ENCODE data around the gene GCK.

GCK gene

GRCh38 chr7:44222074-44222473 lies 32.8 kb upstream of the GCK start:
- DNase-seq = no peak

DNA sequence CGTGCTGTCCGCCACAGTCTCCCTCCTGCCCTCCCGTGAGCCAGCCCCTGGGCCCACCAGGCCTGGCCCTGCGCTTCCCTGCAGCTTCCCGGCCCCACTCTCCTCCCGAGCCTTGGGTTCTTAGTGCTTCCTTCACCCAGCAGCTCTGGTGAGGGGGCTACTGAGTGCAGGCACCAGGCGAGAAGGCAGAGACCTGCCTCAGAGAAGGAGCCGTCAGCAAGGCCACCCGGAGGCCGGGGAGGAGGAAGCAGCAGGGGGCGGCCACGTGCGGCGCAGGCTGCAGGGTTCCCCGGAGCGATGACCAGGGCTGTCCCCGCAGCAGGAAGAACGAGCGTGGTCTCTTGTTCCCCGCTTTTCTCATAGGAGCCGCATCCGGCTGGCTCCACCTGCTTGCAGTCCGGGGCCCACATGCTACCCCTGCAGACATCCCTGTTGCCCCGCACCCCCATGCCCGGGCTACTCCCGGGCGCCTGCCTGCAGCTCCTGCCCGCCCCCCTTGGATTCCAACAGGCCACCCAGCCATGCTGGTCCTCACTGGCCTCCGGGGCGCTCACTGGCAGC lies 32.1 kb upstream of the GCK start:
- DNase-seq = no peak

DNA sequence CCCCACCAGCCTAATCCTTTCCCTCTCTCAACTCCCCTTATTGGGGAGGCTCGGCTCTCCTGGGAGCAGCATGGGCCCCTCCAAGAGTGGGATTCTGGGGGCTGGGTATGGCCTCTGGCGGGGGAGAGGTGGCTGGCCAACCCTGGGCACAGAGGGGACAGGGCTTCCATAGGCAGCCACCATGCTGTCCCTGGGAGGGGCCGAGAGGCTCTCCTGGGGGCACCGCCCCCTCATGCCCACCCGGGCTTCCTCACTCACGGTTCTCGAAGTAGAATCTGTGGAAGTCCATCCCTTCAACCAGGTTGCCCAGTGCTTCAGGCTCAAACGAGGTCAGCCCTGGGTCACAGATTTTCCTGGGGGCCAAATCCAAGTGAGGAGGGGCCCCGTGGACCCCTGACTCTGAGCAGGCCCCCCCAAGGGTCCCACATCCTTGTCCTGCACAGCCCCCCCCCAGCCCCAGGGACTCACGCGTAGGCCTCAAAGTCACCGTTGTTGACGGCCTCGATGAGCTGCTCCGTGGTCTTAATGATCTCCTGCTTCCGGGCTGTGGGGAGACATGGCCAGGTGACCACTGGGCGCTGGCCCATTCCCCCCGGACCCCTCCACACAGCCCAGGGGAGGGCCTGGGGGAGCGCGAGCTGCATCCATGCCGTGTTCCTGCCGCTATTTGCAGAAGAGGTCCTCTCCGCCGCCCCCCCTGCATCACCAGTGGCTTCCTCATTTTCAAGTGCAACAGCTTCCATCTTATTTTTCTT lies 31.3 kb upstream of the GCK start:
- no peak for DNase-seq

GRCh38 chr7:44220046-44220357 lies 30.8 kb upstream of the GCK start:
- no peak for DNase-seq

GRCh38 chr7:44219371-44220045 lies 30.3 kb upstream of the GCK start:
- DNase-seq = no peak

DNA sequence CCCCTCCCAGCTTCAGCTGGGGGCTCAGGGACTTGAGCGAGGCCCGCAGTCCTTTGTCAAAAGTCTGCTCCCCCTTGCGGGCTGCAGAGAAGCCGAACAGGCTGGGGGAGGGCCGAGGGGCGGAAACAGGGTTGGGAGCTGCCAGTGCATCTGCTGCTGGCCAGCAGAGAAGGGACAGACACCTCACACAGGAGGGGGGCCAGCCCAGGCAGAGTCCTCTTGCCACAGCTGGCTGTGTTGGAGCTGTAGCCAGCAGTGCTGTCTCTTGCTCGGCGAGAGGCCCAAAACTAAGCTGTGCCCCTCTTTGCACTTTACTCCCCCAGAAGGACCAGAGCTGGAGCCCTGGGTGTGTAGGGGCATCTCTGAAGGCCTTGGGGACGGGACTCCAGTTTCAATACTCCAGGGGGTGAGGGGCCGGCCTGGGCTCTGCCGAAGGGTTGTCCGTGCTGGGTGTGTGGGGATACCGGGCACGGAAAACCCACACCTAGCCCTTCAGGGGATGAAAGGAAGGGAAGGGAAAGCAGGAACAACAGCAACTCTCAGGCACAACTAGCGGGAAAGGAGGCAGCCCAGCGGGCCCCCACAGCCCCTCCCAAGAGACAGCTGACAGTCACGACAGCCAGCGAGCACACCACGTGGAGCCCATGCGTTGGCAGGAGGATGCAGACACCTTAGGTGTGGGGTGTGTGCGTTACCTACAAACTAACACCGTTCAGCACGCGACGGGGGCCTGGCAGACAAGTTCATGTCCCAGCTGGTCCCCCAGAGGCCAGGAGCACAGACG lies 29.4 kb upstream of the GCK start:
- no peak for DNase-seq

GRCh38 chr7:44217852-44218402 lies 28.7 kb upstream of the GCK start:
- DNase-seq = no peak

DNA sequence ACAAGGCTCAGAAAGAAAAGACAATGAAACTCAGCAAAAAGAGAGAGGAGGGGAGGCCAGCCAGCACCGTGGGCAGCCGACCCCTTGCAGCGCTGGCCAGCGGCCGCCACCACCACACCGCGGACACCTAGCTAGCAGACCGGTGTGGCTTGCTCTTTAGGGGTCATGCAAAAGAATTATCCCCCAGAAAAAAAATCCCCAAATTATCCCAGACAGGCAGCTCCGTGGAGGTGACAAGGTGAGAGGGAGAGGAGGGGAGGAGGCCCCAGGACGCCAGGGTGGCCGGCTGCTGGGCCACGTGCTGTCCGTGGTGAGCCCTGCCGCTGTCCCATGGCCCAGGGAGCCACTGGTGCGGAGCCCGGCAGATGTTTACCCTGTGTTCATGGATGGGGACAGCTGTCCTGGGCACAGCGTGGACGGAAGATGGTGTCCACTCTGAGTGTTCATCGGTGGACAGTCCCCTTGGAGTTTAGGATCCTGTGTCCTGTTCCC lies 28.0 kb upstream of the GCK start:
- DNase-seq = no peak

- DNase-seq = no peak
Observed at GRCh38 chr7:44216521-44217222, 27.4 kb upstream of the GCK start.

DNA sequence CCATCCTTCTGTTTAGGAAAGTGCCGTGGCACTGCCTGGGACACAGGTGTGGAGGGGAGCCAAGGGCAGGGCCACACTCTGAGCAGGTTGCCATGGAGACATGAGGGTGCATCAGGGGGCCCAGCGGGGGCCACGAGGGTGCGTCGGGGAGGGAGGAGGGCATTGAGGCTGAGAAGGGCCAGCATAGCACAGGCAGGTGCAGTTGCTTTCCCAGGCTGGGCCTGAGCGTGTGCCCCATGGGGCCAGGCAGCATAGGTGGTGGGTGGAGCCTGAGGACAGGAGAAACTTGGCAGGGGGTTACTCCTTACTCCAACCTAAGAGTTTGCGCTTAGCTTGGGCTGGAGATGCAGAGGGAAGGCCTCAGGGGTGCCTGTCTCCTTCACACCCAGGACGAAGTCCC lies 26.8 kb upstream of the GCK start:
- no peak for DNase-seq

DNA sequence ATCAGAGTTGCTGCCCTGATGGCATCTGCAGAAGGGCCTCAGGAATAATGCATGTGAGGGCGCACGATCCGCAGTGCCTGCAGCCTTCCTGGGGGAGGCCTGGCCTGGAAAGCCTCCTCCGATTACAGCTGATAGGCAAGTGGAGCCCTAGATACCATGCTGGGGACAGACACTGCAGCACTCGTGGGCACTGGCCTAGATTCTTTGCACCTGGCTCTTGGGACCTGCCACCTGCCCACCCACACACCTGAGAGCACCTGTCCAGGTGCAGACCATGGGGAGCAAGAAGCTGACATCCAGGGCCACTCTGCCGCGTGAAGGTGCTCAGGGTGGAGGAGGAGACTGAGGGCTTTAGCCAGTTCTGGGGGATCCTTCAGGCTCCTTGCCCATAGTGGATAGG lies 26.3 kb upstream of the GCK start:
- DNase-seq = no peak

DNA sequence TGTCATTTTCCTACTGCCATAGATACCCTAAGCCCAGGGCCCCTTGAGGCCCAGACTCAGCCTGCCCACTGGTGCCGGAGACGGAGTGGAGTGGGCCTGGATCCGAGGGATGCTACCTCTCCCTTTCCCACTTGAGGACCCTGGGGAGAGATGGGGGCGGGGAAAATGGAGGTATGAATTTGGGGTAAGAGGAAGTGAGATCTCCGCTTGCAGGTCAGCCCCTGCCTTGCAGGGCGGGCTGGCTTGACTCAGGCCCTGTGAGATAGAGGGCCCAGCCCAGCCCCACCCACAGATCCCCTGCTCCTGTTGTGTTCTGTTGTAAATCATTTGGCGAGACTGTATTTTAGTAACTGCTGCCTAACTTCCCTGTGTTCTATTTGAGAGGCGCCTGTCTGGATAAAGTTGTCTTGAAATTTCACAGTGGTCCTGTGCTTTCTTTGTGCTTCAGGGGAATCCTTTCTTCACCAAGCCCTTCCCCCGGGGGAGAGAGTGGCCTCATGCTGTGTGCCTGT lies 24.7 kb upstream of the GCK start:
- DNase-seq = no peak

DNA sequence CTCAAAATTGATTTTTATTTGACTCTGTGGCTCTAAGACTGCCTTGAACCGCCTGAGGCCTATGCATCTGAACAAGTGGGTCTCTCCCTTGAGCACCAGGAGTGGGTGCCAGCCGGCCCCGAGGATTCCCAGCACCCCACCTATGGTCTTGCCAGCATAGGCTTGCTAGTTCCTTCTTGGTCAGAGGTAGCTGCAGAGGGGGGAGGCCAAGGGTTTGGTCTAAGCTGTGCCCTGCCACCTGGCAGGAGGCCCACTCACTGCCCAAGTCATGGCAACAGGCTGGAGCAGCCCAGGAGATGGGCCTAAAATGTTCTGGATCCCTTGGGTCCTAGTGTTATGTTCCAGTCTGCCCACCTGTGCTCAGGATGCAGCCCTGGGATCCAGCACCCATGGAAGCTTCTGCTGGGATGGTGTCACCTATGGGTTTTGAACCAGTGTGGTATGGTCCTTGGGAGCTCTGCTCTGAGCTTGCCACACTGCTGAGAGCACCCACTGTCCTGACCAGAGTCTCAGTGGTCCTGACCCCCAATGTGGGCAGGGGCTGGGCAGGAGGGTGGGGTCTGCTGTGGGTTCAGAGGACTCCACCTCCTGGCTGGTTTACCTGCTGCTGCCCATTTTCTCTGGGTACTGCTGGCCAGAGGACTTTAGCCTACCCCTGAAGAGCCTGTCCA lies 24.1 kb upstream of the GCK start:
- no peak for DNase-seq

DNA sequence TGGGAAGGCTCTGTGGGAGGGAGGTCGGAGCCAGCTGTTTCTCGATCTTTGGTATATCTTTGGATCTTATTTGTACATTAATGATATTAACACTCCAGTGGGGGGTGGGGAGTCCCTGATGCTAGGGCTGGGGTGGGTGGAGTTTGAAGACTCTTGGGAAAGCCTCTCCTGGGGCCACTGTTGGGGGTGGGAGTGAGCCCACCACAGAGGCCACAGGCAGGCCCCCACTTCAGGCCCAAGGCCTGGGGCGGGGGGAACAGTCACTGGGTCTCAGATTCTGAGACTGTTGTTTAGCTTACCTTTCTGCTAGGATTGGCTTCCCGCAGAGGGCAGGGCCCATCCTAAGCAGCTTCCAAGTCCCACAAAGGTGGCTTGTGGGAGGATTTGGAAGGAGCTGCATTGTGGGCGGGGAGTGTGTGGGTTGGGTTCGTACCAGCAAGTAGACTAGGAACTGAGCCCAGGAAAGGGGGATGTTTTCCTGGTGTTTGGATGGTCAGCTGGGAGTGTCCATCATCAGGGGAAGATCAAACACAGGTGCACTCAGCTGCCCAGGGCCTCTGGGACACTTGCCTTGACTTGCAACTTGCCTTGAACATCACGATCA lies 23.4 kb upstream of the GCK start:
- no peak for DNase-seq

DNA sequence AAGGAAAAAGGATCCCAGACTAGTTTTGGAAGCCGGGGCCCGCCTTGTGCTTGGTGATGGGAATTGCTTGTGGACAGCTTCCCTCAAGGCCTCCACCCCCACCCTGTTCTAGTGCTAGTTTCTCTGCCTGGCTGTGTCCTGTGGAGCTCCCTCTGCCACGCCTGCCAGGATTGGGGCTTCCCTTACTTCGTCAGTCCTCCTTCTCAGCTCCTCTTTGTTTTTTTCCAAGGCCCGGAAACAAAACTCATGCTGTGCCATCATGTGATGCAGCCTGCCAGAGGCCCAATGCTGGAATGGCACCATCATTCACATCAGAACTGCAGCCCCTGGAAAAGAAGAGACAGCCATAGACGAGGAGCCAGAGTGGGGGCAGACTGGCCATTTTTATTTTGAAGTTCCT lies 22.8 kb upstream of the GCK start:
- DNase-seq = no peak

DNA sequence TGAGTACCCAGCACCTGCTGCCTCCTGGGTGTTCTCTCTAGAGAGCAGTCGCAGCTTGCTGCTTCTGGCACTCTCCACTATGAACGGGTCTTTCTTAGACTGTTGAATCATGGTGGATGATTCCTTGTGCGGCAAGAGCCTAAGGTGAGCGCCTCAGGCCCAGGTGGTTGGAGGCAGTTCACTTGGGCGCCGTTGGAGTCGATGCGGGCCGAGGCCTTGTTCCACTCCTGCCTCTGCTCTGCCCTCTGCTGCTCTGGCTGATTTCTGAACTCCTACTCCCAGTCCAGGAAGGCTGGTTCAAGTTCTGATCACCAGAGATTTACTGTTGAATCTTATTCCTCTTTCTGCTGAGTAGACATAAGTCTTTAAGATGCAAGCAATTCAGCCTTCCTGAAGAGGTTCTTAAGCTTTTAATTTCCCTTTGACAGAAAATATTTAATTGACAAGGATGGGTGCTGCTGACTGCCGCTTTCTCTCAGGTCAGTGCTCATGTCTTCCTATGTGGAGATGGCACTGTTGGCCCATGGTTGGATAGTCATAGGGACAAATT lies 22.0 kb upstream of the GCK start:
- no peak for DNase-seq

- DNase-seq = no peak
Observed at GRCh38 chr7:44210107-44210506, 20.9 kb upstream of the GCK start.

DNA sequence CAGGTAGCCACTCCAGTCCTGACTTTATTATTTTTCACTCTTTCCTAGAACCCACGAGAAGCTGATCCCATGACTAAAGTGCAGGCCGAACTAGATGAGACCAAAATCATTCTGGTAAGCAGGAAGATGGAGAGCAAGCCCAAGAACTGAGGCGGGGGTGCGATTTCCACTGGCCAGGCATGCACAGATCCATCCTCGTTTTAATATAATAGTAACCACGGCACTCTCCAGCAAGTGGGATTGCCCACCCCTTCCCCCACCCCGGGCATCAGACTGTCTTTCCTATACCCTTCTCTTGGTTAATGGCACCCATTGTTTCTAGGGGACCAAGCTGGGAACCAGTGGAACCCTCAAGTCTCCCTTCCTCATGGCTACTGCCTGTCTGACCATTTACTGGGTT lies 18.8 kb upstream of the GCK start:
- DNase-seq = no peak

- no peak for DNase-seq
Observed at GRCh38 chr7:44206008-44206407, 16.8 kb upstream of the GCK start.

DNA sequence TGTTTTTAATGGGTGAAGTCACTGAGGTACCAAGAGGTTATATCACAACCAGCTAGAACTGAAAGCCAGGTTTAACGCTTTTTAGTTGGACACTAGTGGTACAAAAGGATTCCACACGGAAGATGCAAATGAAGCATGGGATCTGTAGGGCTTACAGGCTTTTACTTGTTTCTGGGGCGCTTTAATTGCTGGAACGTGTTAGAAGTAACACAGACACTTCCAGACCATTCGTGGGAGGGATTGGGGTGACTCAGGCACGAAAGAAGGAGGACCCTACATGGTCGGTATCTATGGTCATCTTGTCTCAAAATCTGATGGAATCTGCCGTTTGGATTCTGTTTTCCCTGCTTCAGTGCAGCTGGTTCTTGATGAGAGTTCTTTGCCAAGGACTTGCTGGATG lies 12.6 kb upstream of the GCK start:
- DNase-seq = no peak
